Left ventricle myocardium inferior (tissue), 1 donor: ENCODE measurements around the gene CPEB1. TPM values are rescaled to one million over a fixed set of nuclear protein-coding genes. Genes with fewer than 3 reads are reported as not detected.

Experiments used
- DNase-seq: peaks from one replicate; pipeline ENCODE4 v3.0.0-alpha.2; 2020
- H3K27ac ChIP-seq: fragments of 200-600 bp; replicated peaks from 2 replicates; pipeline ENCODE4 v1.8.0; 2021
- H3K27me3 ChIP-seq: fragments of 200-600 bp; 2 replicates; pipeline ENCODE4 v1.8.0; 2021; ENCODE audit warnings: low read depth
- H3K36me3 ChIP-seq: fragments of 200-600 bp; 2 replicates; pipeline ENCODE4 v1.8.0; 2021
- H3K4me1 ChIP-seq: fragments of 200-600 bp; 2 replicates; pipeline ENCODE4 v1.8.0; 2021
- H3K4me3 ChIP-seq: fragments of 200-600 bp; 2 replicates; pipeline ENCODE4 v1.8.0; 2021; ENCODE audit warnings: mild to moderate bottlenecking, moderate library complexity
- H3K9me3 ChIP-seq: fragments of 200-600 bp; replicated peaks from 2 replicates; pipeline ENCODE4 v1.8.0; 2021
- CTCF ChIP-seq: fragments of 200-600 bp; IDR thresholded peaks from 2 replicates; pipeline ENCODE4 v1.8.0; 2021; ENCODE audit warnings: antibody characterized with exemption, mild to moderate bottlenecking, borderline replicate concordance
- intact Hi-C: fragments of 100-400 bp; cut with micrococcal nuclease; formaldehyde crosslinking; loops from one replicate; pipeline ENCODE4 v1.11.0; 2022
- long read RNA-seq: library from polyadenylated mRNA; unstranded; transcript quantifications from one replicate; pipeline ENCODE4 v2.0.0, GENCODE V29; 2021
- total RNA-seq: library from RNA; stranded (reverse); fragmentation: NEBNext Ultra II Directional; extraction: Animal tissue kit (Norgen Biotek cat#: 25700); gene quantifications from one replicate; pipeline ENCODE4 v1.2.1, GENCODE V29; 2021
- donor health status: DM: no; HTN: yes; CAD: no; lungs with severe emphysema.

The CPEB1 gene
- 1.6 TPM for total RNA-seq
- long read RNA-seq, partial matches to known transcripts: 0 of 4 reads
- long read RNA-seq, other reads (novel, unspliced or antisense): 2 of 4 reads

- Histone ChIP-seq H3K27ac (peak within 1 kb of the TSS; percentile 50), H3K36me3 (no peaks in the 10 kb centered on the region), H3K27me3 (peaks cover 84% of the 10 kb centered on the region), H3K4me1 (peaks cover 26% of the 10 kb centered on the region), H3K9me3 (no peaks in the 10 kb centered on the region), H3K4me3 (peak within 1 kb of the TSS; percentile 73)
- intact Hi-C loops: no loop called here
- peak; percentile 52 for DNase-seq
- peak; percentile 8 for TF ChIP-seq CTCF
These were observed at the start of gene CPEB1 for GRCh38 chr15:82647045-82647834. CPEB1 (minus strand) TSS chr15:82647363; CDS start chr15:82628459, 18,904 bp downstream.

DNA sequence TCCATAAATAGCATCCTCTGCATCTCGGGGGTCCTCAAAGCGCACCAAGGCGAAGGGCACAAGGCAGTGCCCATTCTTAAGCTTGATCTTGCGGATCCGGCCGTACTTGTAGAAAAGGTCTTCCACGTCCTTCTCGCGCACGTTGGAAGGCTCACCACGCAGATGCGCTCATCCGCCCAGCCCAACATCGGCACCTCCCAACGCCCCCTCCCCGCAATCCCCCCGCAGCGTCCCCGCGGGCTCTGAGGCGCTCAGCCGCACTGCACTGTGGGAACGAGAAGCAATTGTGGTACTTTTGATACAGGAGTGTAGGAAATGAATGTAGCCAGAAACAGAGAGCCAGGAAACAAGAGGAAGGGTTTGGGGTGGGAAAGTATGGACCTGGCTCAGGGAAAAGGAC is 45.0 kb upstream of the CPEB1 start:
- intact Hi-C loops: no loop called here
- no peak for DNase-seq
- no peaks in the 10 kb centered on the region for H3K27me3 ChIP-seq

DNA sequence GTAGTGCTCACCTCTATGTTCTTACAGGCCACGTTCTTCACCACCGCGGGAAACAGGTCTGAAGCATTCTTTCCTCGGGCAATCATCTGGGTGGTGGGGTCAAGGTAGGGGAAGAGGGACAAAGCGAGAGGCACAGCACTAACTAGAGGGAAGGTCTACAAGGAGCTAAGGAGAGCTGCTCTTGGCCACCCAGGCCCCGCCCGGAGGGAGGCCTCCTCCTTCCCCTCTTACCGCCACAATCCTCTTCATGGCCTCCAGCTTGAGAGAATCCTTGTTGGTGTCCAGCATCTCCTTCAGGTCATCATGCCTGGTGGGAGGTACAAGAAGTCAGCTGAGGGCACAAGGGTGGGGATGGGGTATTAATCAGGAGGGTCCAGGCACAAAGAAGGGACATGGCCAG is 42.0 kb upstream of the CPEB1 start:
- no peaks in the 10 kb centered on the region for H3K9me3 ChIP-seq
- no peak for DNase-seq
- intact Hi-C loops: no loop called here
- no peak for TF ChIP-seq CTCF
- H3K4me3 ChIP-seq: no peak overlapping the region
- no peak overlapping the region for H3K27ac ChIP-seq
- no peaks in the 10 kb centered on the region for H3K4me1 ChIP-seq
- no peaks in the 10 kb centered on the region for H3K36me3 ChIP-seq
- peaks cover 8% of the 10 kb centered on the region for H3K27me3 ChIP-seq

More for the DNA sequence above, 45.0 kb upstream of the CPEB1 start:
- Histone ChIP-seq H3K36me3 (no peaks in the 10 kb centered on the region), H3K4me1 (no peaks in the 10 kb centered on the region), H3K27ac (no peak overlapping the region), H3K4me3 (no peak overlapping the region), H3K9me3 (no peaks in the 10 kb centered on the region)
- TF ChIP-seq CTCF: no peak

DNA sequence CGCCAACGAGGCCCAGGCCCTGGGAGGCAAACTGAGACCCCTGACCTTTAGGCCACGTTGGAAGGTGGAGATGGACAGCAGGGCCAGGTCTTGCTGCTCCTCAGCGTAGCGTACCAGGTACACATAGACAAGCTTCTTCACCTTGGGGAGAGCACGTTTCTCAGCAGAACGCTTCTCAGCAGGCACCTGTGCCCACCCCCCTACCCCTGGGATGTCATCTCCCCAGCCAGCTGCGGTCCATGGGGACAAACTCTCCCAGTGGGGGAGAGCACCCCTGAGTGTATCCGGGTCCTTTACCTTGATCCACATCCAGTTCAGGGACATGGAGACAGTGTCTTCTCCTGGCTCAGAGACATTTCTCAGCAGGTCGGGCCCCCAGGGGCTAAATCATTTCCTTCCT is 41.5 kb upstream of the CPEB1 start:
- DNase-seq: no peak
- H3K27ac ChIP-seq: no peak overlapping the region
- no peaks in the 10 kb centered on the region for H3K4me1 ChIP-seq
- H3K9me3 ChIP-seq: no peaks in the 10 kb centered on the region
- TF ChIP-seq CTCF: no peak
- no peaks in the 10 kb centered on the region for H3K36me3 ChIP-seq
- H3K4me3 ChIP-seq: no peak overlapping the region
- peaks cover 12% of the 10 kb centered on the region for H3K27me3 ChIP-seq
- intact Hi-C loops: no loop called here

GRCh38 chr15:82681371-82681770 is 34.2 kb upstream of the CPEB1 start:
- H3K27me3 ChIP-seq: peaks cover 70% of the 10 kb centered on the region
- no peak overlapping the region for H3K4me3 ChIP-seq
- no peak overlapping the region for H3K27ac ChIP-seq
- H3K4me1 ChIP-seq: peaks cover 10% of the 10 kb centered on the region
- no peak for TF ChIP-seq CTCF
- no peaks in the 10 kb centered on the region for H3K36me3 ChIP-seq
- no peaks in the 10 kb centered on the region for H3K9me3 ChIP-seq
- no peak for DNase-seq
- intact Hi-C loops: no loop called here
